H1 (cell line): Measurements from ENCODE around the gene BAZ1B. TPM values are rescaled to one million over a fixed set of nuclear protein-coding genes. Genes with fewer than 3 reads are reported as not detected.

ENCODE experiments used
- CTCF ChIA-PET: fragments of 300-600 bp; sonication (Branson Sonifier 250); formaldehyde crosslinking; loops from one replicate; lab custom pipeline; 2021; ENCODE audit not compliant: partially characterized antibody; lab: Charles Lee
- POLR2A ChIA-PET: fragments of 300-600 bp; sonication (Branson Sonifier 250); formaldehyde crosslinking; loops from one replicate; lab custom pipeline; 2021; ENCODE audit warnings: inconsistent platforms; ENCODE audit not compliant: partially characterized antibody; lab: Charles Lee
- DNase-seq, 2 experiments: peaks; one replicate each; pipeline versions ENCODE4 v3.0.0 to v3.0.0-alpha.2; 2010 to 2022; ENCODE audit warnings: low spot score in 2 of 2, low read depth in 1 of 2, mixed read lengths in 1 of 2
- FAIRE-seq: peaks from 2 replicates; lab custom pipeline; 2011; peaks lifted over from hg19 to GRCh38; lab: Jason Lieb, UNC
- H2AFZ ChIP-seq: 2 replicates; pipeline ENCODE4 v1.8.1; 2012; ENCODE audit warnings: low read length, inconsistent platforms
- H2AK5ac ChIP-seq: 2 replicates; pipeline ENCODE4 v1.6.1; 2013; ENCODE audit warnings: low read depth, low read length
- H2BK120ac ChIP-seq: replicated peaks from 2 replicates; pipeline ENCODE3; 2013; ENCODE audit warnings: low read depth, low read length, inconsistent platforms
- H2BK12ac ChIP-seq: 2 replicates; pipeline ENCODE4 v1.6.1; 2013; ENCODE audit warnings: low read depth, low read length
- H2BK15ac ChIP-seq: 2 replicates; pipeline ENCODE4 v1.6.1; 2013; ENCODE audit warnings: low read length
- H2BK20ac ChIP-seq: 2 replicates; pipeline ENCODE4 v1.6.1; 2013; ENCODE audit warnings: low read length
- H2BK5ac ChIP-seq: 2 replicates; pipeline ENCODE4 v1.6.1; 2013; ENCODE audit warnings: low read depth, low read length
- H3K14ac ChIP-seq: 2 replicates; pipeline ENCODE4 v1.6.1; 2013; ENCODE audit warnings: inconsistent platforms; ENCODE audit not compliant: insufficient read length
- H3K18ac ChIP-seq: 2 replicates; pipeline ENCODE4 v1.6.1; 2013; ENCODE audit warnings: low read length; ENCODE audit errors: extremely low read depth
- H3K23ac ChIP-seq: 2 replicates; pipeline ENCODE4 v1.6.1; 2013; ENCODE audit warnings: inconsistent platforms; ENCODE audit not compliant: insufficient read length
- H3K23me2 ChIP-seq: 2 replicates; pipeline ENCODE4 v1.6.1; 2013; ENCODE audit warnings: low read depth, low read length
- H3K27ac ChIP-seq: 2 replicates; pipeline ENCODE4 v1.6.1; 2011; ENCODE audit warnings: low read depth, low read length, inconsistent platforms
- H3K27me3 ChIP-seq, 4 experiments: replicated peaks in 1 of 4; 1 replicate in 1 of 4; 2 replicates in 3 of 4; pipeline versions ENCODE4 v1.6.1 to v1.8.1; 2011 to 2013; ENCODE audit warnings: low read length in 3 of 4, mild to moderate bottlenecking in 3 of 4, inconsistent platforms in 2 of 4, mixed read lengths in 2 of 4, moderate library complexity in 1 of 4; ENCODE audit not compliant: control insufficient read depth in 3 of 4, insufficient read depth in 3 of 4; ENCODE audit errors: extremely low read depth in 1 of 4
- H3K36me3 ChIP-seq, 4 experiments: 2 replicates each; pipeline versions ENCODE4 v1.6.1 to v1.8.1; 2011 to 2013; ENCODE audit warnings: mild to moderate bottlenecking in 4 of 4, low read length in 3 of 4, moderate library complexity in 2 of 4, control low read depth in 1 of 4, inconsistent platforms in 1 of 4; ENCODE audit not compliant: insufficient read depth in 4 of 4, control insufficient read depth in 2 of 4
- H3K4ac ChIP-seq: replicated peaks from 2 replicates; pipeline ENCODE3; 2013; ENCODE audit warnings: low read length, low read depth, mixed read lengths, inconsistent platforms; ENCODE audit not compliant: insufficient read length
- H3K4me1 ChIP-seq, 4 experiments: replicated peaks in 1 of 4; 1 replicate in 1 of 4; 2 replicates in 3 of 4; pipeline versions ENCODE4 v1.6.1 to v1.8.1; 2011 to 2013; ENCODE audit warnings: low read length in 3 of 4, inconsistent platforms in 2 of 4, mixed read lengths in 1 of 4; ENCODE audit not compliant: insufficient read depth in 4 of 4, control insufficient read depth in 3 of 4
- H3K4me2 ChIP-seq, 2 experiments: 2 replicates each; pipeline versions ENCODE4 v1.6.1 to v1.8.1; 2011 to 2013; ENCODE audit warnings: low read depth in 2 of 2, low read length in 2 of 2, control low read depth in 1 of 2, inconsistent platforms in 1 of 2, mild to moderate bottlenecking in 1 of 2; ENCODE audit not compliant: insufficient read depth in 1 of 2
- H3K4me3 ChIP-seq, 4 experiments: fragments of 200-600, 300-600 bp in 1 of 4; sonication (generic), shearing (Covaris generic), sonication (Bioruptor Twin) in 1 of 4; 2 replicates each; pipeline versions ENCODE4 v1.5.1 to v1.8.1; 2011 to 2016; ENCODE audit warnings: low read length in 4 of 4, low read depth in 3 of 4, control low read depth in 2 of 4, inconsistent platforms in 2 of 4, mild to moderate bottlenecking in 2 of 4, mixed read lengths in 1 of 4, moderate library complexity in 1 of 4; ENCODE audit not compliant: insufficient read depth in 2 of 4; ENCODE audit errors: extremely low read depth in 1 of 4
- H3K56ac ChIP-seq: replicated peaks from 2 replicates; pipeline ENCODE3; 2013; ENCODE audit warnings: low read depth, mild to moderate bottlenecking, mixed read lengths, low read length, inconsistent platforms; ENCODE audit not compliant: insufficient read length
- H3K79me1 ChIP-seq: 2 replicates; pipeline ENCODE4 v1.6.1; 2013; ENCODE audit warnings: low read depth, low read length, control low read depth
- H3K79me2 ChIP-seq, 2 experiments: 2 replicates each; pipeline versions ENCODE4 v1.6.1 to v1.8.1; 2012 to 2013; ENCODE audit warnings: low read length in 2 of 2, mild to moderate bottlenecking in 2 of 2, inconsistent platforms in 1 of 2; ENCODE audit not compliant: insufficient read depth in 2 of 2, control insufficient read depth in 1 of 2
- H3K9ac ChIP-seq, 4 experiments: replicated peaks in 1 of 4; 1 replicate in 1 of 4; 2 replicates in 3 of 4; pipeline versions ENCODE4 v1.6.1 to v1.8.1; 2011 to 2013; ENCODE audit warnings: low read depth in 3 of 4, low read length in 3 of 4, control low read depth in 2 of 4, mild to moderate bottlenecking in 2 of 4, moderate library complexity in 2 of 4, inconsistent platforms in 1 of 4; ENCODE audit errors: extremely low read depth in 1 of 4
- H3K9me3 ChIP-seq, 2 experiments: 2 replicates each; pipeline versions ENCODE4 v1.6.1 to v1.8.1; 2012 to 2013; ENCODE audit warnings: mild to moderate bottlenecking in 2 of 2, moderate library complexity in 2 of 2, control low read depth in 1 of 2, inconsistent platforms in 1 of 2, low read depth in 1 of 2, low read length in 1 of 2, mixed read lengths in 1 of 2; ENCODE audit not compliant: insufficient read depth in 2 of 2
- H4K20me1 ChIP-seq, 2 experiments: replicated peaks in 1 of 2; 2 replicates each; pipeline versions ENCODE3 to v1.8.1; 2011 to 2013; ENCODE audit warnings: inconsistent platforms in 2 of 2, low read length in 2 of 2, mild to moderate bottlenecking in 1 of 2; ENCODE audit not compliant: insufficient read depth in 2 of 2, control insufficient read depth in 1 of 2
- H4K5ac ChIP-seq: 2 replicates; pipeline ENCODE4 v1.6.1; 2013; ENCODE audit warnings: low read length, low read depth, mixed read lengths, inconsistent platforms; ENCODE audit not compliant: insufficient read length
- H4K8ac ChIP-seq: 2 replicates; pipeline ENCODE4 v1.8.0; 2013; ENCODE audit warnings: mild to moderate bottlenecking, moderate library complexity, low read length, inconsistent platforms; ENCODE audit not compliant: insufficient read depth; ENCODE audit errors: extremely low read depth
- H4K91ac ChIP-seq: replicated peaks from 2 replicates; pipeline ENCODE3; 2013; ENCODE audit warnings: low read length, mixed read lengths, inconsistent platforms; ENCODE audit not compliant: insufficient read length
- BACH1 ChIP-seq: IDR thresholded peaks from 2 replicates; pipeline ENCODE4 v1.6.1; 2012; ENCODE audit warnings: low read length, improper control_type of control experiment
- CHD1 ChIP-seq: IDR thresholded peaks from 2 replicates; pipeline ENCODE4 v1.6.1; 2012; ENCODE audit warnings: low read depth, low read length, improper control_type of control experiment
- EZH2 ChIP-seq: fragments of 200-600 bp; sonication (generic); IDR thresholded peaks from 2 replicates; pipeline ENCODE4 v1.7.1; 2012; ENCODE audit warnings: low read depth, mild to moderate bottlenecking, moderate library complexity, low read length, inconsistent platforms; ENCODE audit not compliant: severe bottlenecking
- FOSL1 ChIP-seq: IDR thresholded peaks from 2 replicates; pipeline ENCODE4 v1.6.1; 2011; ENCODE audit warnings: mild to moderate bottlenecking, low read depth, low read length, moderate library complexity; ENCODE audit not compliant: insufficient read depth
- KDM1A ChIP-seq: fragments of 200-600, 300-600 bp; sonication (generic); IDR thresholded peaks from 2 replicates; pipeline ENCODE4 v1.7.1; 2016; ENCODE audit warnings: mild to moderate bottlenecking, low read length, borderline replicate concordance
- PHF8 ChIP-seq: fragments of 200-600 bp; sonication (generic); conservative IDR thresholded peaks from 2 replicates; pipeline ENCODE4 v1.7.1; 2012; ENCODE audit warnings: low read depth, mild to moderate bottlenecking, inconsistent platforms, low read length, moderate library complexity
- RBBP5 ChIP-seq: IDR thresholded peaks from 2 replicates; pipeline ENCODE4 v1.7.1; 2012; ENCODE audit warnings: low read depth, mild to moderate bottlenecking, inconsistent platforms, low read length, moderate library complexity, borderline replicate concordance
- RNF2 ChIP-seq: fragments of 200-900, 300-1000 bp; sonication (generic); IDR thresholded peaks from 2 replicates; pipeline ENCODE4 v1.7.1; 2016; ENCODE audit warnings: borderline replicate concordance, low read depth, mild to moderate bottlenecking, antibody characterized with exemption, low read length; ENCODE audit not compliant: poor library complexity, severe bottlenecking; ENCODE audit errors: missing control alignments
- SAP30 ChIP-seq: fragments of 300-600 bp; sonication (generic); IDR thresholded peaks from 2 replicates; pipeline ENCODE4 v1.7.1; 2012; ENCODE audit warnings: low read length, moderate library complexity, mild to moderate bottlenecking, inconsistent platforms; ENCODE audit not compliant: insufficient read depth, insufficient replicate concordance
- SP1 ChIP-seq: IDR thresholded peaks from 2 replicates; pipeline ENCODE4 v1.6.1; 2011; ENCODE audit warnings: low read depth, low read length
- SP4 ChIP-seq: IDR thresholded peaks from 2 replicates; pipeline ENCODE4 v1.6.1; 2012; ENCODE audit warnings: low read length, inconsistent platforms
- TAF7 ChIP-seq: optimal IDR thresholded peaks from 2 replicates; pipeline ENCODE3; 2011; ENCODE audit warnings: low read depth, mild to moderate bottlenecking, inconsistent platforms, low read length, moderate library complexity, borderline replicate concordance
- TBP ChIP-seq: IDR thresholded peaks from 2 replicates; pipeline ENCODE4 v1.6.1; 2011; ENCODE audit warnings: low read depth, low read length, improper control_type of control experiment
- YY1 ChIP-seq: IDR thresholded peaks from 2 replicates; pipeline ENCODE4 v1.6.1; 2011; ENCODE audit warnings: low read depth, mild to moderate bottlenecking, low read length
- WGBS, 2 experiments: shearing (Covaris generic) in 1 of 2; methylation state at CpG; one replicate each; pipeline versions ENCODE4 v1.1.6 to v1.1.7; 2013 to 2015; ENCODE audit warnings: low lambda C conversion rate in 2 of 2, mixed read lengths in 2 of 2, inconsistent platforms in 1 of 2, low coverage in 1 of 2, missing lambda C conversion rate in 1 of 2; ENCODE audit not compliant: insufficient replicate concordance in 2 of 2, insufficient coverage in 1 of 2, insufficient read length in 1 of 2; ENCODE audit errors: extremely low coverage in 1 of 2, missing lambda C conversion rate in 1 of 2; 5-methylcytosine and 5-hydroxymethylcytosine counted together
- polyA plus RNA-seq, 7 experiments: library from polyadenylated mRNA; depleted of rRNA in 3 of 7; stranded (reverse) in 5 of 7; unstranded in 2 of 7; fragments of >200 nt in 5 of 7; fragments of 200-250 nt in 2 of 7; gene quantifications; 1 replicate in 5 of 7; 2 replicates in 1 of 7; 4 replicates in 1 of 7; pipeline versions ENCODE4 v1.2.1 to v1.2.3, GENCODE V29; 2011 to 2013; ENCODE audit warnings: missing spikeins in 2 of 7, mixed read lengths in 2 of 7
- total RNA-seq: library from RNA; stranded (reverse); fragmentation: NEBNext Ultra II Directional; extraction: Animal tissue kit (Norgen Biotek cat#: 25700); gene quantifications from 2 replicates; pipeline ENCODE4 v1.2.1, GENCODE V29; 2021

The BAZ1B gene
- total and polyA plus RNA-seq, 2 of the 8 experiments (the other 6 are each of a cell fraction or from before 2014, with no cell fraction given): 21.0 to 86.8 TPM

DNA sequence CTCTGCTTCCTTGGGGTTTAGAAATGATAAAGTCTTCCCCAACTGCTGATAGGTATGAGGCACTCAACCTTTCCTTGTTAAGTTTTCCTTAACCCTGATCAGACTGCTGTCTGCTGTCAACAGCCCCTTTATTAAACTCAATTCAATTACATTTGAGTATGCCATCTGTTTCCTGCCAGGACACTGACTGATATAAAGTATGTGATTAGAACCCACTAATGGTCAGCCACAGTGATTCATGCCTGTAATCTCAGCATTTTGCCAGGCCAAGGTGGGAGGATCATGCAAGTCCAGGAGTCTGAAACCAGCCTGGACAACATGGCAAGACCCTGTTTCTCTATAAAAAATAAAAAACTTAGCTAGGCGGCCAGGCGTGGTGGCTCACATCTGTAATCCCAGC is 18.1 kb downstream of the BAZ1B start:
- H2AK5ac ChIP-seq: no peak overlapping the region
- ChIA-PET CTCF (interaction anchor here (0.6 to 1.1 kb wide), 2 partner anchors 56 to 274 kb away, joined by 3 read pairs; no protein-coding TSS in a partner anchor), POLR2A (interaction anchor here (8.6 kb wide), 1 partner anchor 16 kb away, joined by 55 read pairs; the partner anchor contains the start of gene BAZ1B)
- no peak overlapping the region for H3K18ac ChIP-seq
- H4K5ac ChIP-seq: no peak overlapping the region
- no peak overlapping the region for H3K4me3 ChIP-seq
- H3K79me2 ChIP-seq: peaks cover 6 to 43% of the 10 kb centered on the region in 2 experiments; a peak in 3 of 4 replicates
- H3K4me2 ChIP-seq: no peak overlapping the region
- no peak for FAIRE-seq
- H3K23ac ChIP-seq: no peak overlapping the region
- no peak overlapping the region for H3K56ac ChIP-seq
- no peak overlapping the region for H4K91ac ChIP-seq
- H3K23me2 ChIP-seq: no peaks in the 10 kb centered on the region
- no peaks in the 10 kb centered on the region for H3K4me1 ChIP-seq
- H3K27ac ChIP-seq: no peak overlapping the region
- H2BK15ac ChIP-seq: no peak overlapping the region
- H3K36me3 ChIP-seq: peaks cover 29 to 89% (median 71%) of the 10 kb centered on the region in 4 experiments
- H3K79me1 ChIP-seq: no peaks in the 10 kb centered on the region; the same call in 1 of the 2 replicates
- no peak overlapping the region for H3K4ac ChIP-seq
- H3K14ac ChIP-seq: no peak overlapping the region
- no peaks in the 10 kb centered on the region for H3K9me3 ChIP-seq
- H2BK120ac ChIP-seq: no peak overlapping the region
- no peak overlapping the region for H2BK12ac ChIP-seq
- H4K8ac ChIP-seq: no peak overlapping the region
- H2BK5ac ChIP-seq: no peak overlapping the region
- peaks cover 7 to 17% of the 10 kb centered on the region in 2 experiments for H4K20me1 ChIP-seq
- no peak overlapping the region for H2AFZ ChIP-seq
- WGBS, 2 experiments: 100% methylated on average over 2 of the region's 2 CpGs; no CpG with 5 or more reads in 1 of the 2 experiments
- no peak overlapping the region for H2BK20ac ChIP-seq
- DNase-seq: no peak
- no peaks in the 10 kb centered on the region for H3K27me3 ChIP-seq
- H3K9ac ChIP-seq: no peak overlapping the region
- TF ChIP-seq SP4: no peak
- TF ChIP-seq KDM1A: no peak
- no peak for TF ChIP-seq YY1
- no peak for TF ChIP-seq CHD1
- no peak for TF ChIP-seq EZH2
- TF ChIP-seq SP1: no peak
- TF ChIP-seq TAF7: no peak
- TF ChIP-seq RNF2: no peak
- TF ChIP-seq PHF8: no peak
- no peak for TF ChIP-seq FOSL1
- TF ChIP-seq SAP30: no peak
- TF ChIP-seq TBP: no peak
- TF ChIP-seq RBBP5: no peak
- no peak for TF ChIP-seq BACH1
